GM15510 (cell line): Measurements from ENCODE around the gene IGSF9.

Source experiments
- POLR2A ChIP-seq: IDR thresholded peaks from 3 replicates; pipeline ENCODE4 v1.6.1; 2011; ENCODE audit warnings: borderline replicate concordance; ENCODE audit not compliant: insufficient read length; ENCODE audit errors: extremely low read depth

Gene IGSF9

DNA sequence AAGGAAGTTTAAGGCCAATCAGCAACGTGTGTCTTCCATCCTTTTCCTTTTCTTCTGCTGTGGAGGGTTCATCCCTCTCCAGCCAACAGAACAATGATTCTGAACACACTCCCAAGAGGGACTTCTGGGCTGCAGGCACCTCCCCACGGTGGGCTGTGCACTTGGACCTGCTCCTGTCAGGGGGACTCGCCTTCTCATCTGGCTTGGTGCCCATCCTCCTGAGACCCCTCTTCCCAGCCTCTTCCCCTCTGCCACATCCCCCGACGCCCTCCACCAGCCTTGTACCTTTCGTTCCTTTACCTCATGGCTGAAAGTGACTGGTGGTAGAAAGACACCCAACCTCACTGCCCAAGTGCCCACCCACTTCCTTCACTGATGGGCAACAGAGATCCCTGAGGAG lies 34.7 kb upstream of the IGSF9 start:
- TF ChIP-seq POLR2A, result no peak

GRCh38 chr1:159979257-159979656 lies 33.8 kb upstream of the IGSF9 start:
- no peak for TF ChIP-seq POLR2A

DNA sequence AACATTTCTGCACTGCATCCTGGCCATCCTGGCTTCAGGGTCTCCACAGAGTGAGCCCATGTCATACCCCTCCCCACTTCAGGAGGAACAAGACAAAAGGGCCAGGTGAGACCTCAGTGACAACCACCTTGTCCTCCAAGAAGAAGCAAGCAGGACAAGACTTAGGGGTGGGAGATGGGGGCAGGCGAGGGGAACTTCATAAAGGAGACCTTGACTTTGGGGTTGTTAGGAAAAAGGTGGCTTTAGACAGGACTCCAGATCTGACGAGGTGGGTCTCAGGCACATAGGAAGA lies 32.6 kb upstream of the IGSF9 start:
- no peak for TF ChIP-seq POLR2A

- TF ChIP-seq POLR2A, result no peak
Observed at GRCh38 chr1:159977364-159978106, 32.1 kb upstream of the IGSF9 start.

- no peak for TF ChIP-seq POLR2A
Observed at GRCh38 chr1:159974350-159974965, 29.0 kb upstream of the IGSF9 start.

DNA sequence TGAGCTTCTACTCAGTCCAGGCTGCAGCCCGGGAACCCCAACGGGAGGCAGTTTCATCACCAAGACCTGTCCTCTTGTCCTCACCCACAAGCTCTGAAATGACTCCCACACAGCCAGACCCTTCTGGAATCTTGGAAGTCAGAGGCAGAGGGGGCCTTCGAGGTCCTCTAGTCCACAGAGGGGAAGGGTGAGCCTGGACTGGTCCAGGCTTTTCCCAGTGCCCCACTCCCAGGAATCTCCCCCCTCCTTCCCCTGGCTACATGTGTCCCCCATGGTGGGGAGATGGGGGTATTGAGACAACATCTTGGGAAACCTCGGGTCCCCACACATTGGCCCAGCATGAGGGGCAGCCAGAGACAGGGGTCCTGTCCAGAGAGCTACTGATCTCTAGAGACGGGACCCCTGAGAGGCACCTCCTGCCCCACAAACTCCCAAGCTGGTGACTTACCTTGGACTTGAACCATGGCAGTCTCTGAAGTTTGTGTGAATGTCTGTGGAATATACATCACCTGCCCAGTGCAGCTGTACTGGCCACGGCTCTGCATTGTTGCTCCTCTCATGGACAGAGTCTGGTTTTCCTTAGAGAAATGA lies 28.0 kb upstream of the IGSF9 start:
- no peak for TF ChIP-seq POLR2A

DNA sequence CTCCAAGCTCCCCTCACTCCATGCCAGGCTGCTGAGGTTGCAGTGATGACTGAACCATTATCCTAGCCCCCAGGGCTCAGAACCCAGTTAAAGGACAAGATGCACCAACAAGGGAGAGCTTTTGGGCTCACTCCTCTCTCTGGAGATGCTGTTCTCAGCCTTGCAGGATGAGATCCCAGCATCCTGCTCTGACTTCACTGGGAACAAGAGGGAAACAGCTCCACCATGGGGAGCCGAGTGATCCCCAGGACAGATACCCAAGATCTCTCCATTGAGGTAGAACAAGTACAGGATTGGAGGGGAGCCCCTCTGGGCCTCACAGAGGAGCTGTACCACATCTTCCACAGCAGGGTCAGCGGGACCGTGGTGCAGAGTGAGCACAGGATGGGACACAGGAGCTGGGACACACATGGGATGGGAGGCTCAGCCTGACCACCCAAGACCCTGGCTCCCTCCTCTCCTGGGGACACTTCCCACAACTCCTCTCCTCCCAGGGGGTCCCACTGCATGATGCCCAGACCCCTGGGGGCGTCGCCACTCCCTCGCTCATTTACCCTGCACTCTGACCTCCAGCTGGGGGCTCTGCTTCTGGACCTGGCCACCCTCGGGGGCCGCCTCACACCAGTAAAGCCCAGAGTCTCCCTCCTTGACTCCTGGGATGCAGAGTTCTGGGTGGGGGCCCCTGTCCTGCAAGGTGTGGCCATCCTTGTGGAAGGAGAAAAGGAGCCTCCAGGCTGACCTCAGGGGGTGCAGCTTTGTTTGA lies 27.2 kb upstream of the IGSF9 start:
- no peak for TF ChIP-seq POLR2A

GRCh38 chr1:159970932-159971342 lies 25.5 kb upstream of the IGSF9 start:
- no peak for TF ChIP-seq POLR2A

- TF ChIP-seq POLR2A, result no peak
Observed at GRCh38 chr1:159968901-159969300, 23.5 kb upstream of the IGSF9 start.

DNA sequence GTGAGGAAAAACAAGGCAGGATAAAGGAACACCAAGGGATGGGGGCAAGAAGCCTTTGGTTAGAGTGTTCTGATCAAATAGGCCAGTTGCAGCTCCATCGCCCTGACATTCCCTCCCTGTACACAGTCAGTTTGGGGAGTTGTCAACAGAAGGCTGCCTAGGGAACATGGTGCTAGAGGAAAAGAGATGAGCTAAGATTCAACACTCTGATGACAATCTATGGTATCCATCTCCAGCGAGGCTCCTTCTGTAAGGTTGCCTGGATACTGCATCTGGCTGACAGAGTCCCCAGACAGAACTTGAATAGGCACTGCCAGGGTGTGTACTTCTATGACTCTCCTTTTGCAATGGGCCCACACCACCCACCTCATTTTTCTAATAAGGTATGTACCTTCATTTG lies 19.9 kb upstream of the IGSF9 start:
- no peak for TF ChIP-seq POLR2A

DNA sequence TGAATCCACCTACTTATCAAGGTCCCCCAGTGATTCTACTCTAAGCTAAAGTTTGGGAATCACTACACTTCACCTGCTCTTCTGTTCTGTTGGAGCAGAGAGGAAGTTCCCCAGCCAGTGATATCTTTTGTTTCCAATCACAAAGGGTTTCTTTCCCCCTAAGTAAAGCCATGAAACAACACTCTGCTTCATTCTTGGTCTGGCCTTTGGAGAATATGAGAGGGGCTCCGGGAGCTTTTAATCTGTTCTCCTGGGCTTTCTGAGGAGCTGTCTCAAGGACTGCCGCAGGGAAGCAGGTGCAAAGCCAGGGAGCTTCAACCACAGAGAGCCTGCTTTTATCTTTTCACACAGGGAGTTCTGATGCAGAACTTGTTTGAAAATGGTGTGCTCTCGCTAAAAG lies 18.7 kb upstream of the IGSF9 start:
- TF ChIP-seq POLR2A, result no peak

- no peak for TF ChIP-seq POLR2A
Observed at GRCh38 chr1:159962176-159962575, 16.8 kb upstream of the IGSF9 start.

DNA sequence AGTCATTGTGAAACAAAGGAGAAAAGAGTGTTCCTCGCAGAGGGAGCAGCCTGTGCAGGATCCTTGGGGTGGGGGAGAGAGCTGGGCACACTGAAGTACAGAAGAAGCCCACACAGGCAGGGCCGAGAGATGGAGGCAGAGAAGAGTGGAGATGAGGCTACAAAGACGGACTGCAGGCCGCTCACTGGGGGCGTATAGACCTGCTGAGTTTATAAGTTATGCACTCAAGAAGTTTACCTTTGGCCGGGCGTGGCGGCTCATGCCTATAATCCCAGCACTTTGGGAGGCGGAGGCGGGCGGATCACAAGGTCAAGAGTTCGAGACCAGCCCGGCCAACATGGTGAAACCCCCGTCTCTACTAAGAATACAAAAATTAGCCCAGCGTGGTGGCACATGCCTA lies 16.2 kb upstream of the IGSF9 start:
- no peak for TF ChIP-seq POLR2A

DNA sequence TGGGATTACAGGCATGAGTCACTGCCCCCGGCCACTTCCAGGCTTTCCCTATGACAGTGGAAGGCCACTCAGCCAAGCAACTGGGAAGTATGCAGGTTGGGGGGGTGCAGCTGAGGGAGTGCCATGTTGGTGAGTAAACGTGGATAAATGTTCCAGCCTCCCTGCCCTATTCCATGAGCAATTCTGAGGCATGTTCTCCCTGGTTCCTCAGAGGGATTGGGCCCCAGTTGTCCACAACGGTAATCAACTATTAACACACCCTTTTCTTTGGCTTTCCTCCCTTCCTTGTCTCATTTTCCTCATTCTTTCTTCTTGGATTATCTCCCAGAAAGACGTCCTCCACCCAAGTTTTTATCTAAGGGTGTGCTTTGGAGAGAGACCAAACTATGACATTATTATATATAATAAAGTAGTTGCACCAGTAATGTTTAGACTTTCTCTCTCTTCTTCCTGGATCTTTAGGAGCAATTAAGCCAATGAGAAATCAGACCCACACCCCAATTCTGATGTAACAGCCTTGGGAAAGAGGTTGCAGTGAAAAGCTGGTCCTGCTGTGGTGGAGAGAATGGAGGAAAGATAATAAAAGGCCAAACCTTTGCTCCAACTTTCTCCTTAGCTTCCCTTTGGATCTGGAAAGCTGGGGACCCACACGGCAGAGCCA lies 15.4 kb upstream of the IGSF9 start:
- no peak for TF ChIP-seq POLR2A

DNA sequence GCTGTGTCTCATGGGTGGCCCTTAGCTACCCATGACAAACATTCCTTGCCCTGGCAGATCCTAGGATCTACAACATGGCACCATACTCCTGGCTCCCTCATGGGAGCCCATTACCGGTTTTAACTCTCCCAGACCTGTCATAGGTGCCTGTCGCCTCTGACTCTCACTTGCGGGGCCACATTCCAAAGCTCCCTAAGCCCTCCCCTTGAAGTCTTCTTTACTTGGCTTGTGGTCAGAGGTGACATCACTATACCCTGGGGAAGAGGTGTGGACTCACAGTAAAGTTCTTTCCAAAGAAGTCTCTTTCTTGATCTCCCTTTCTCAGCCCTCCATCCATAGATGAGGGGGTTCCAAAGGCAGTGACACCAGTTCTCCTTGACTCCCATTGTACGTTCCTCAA lies 14.0 kb upstream of the IGSF9 start:
- no peak for TF ChIP-seq POLR2A
